Panc1 (cell line): ENCODE results near the gene JADE2.

Experiments used
- CTCF ChIP-seq: fragments of 450-650 bp; IDR thresholded peaks from 2 replicates; pipeline ENCODE4 v1.5.1; 2017; ENCODE audit warnings: mild to moderate bottlenecking
- REST ChIP-seq, 2 experiments: IDR thresholded peaks; 2 replicates each; pipeline ENCODE4 v1.6.1; 2011 to 2012; ENCODE audit warnings: low read depth in 2 of 2, control low read depth in 1 of 2, low read length in 1 of 2, mild to moderate bottlenecking in 1 of 2, moderate library complexity in 1 of 2; ENCODE audit not compliant: insufficient read depth in 1 of 2

GRCh38 chr5:134572811-134573210, 47.3 kb downstream of the JADE2 start:
- TF ChIP-seq CTCF (no peak), REST (IDR thresholded peaks at IDR 0.05; ENCODE audit: insufficient read depth in 1 of 2, low read depth in 2 of 2, low read length in 1 of 2) (no peak)
